H1 (cell line): ENCODE results near the gene CHD2. TPM values are rescaled to one million over a fixed set of nuclear protein-coding genes. Genes with fewer than 3 reads are reported as not detected.
A peak's percentile ranks its signal among the peaks of the same experiment; 100 is the strongest.

Experiments
- CHD7 ChIP-seq: fragments of 300-600 bp; sonication (generic); IDR thresholded peaks from 2 replicates; pipeline ENCODE4 v1.7.1; 2012; ENCODE audit warnings: low read length, moderate library complexity, mild to moderate bottlenecking, inconsistent platforms; ENCODE audit not compliant: insufficient replicate concordance
- HDAC6 ChIP-seq: IDR thresholded peaks from one replicate; pipeline ENCODE4 v1.7.1; 2012; ENCODE audit warnings: low read depth, mild to moderate bottlenecking, inconsistent platforms, low read length, moderate library complexity
- NANOG ChIP-seq: IDR thresholded peaks from 2 replicates; pipeline ENCODE4 v1.6.1; 2011; ENCODE audit warnings: low read length, low read depth, mild to moderate bottlenecking, inconsistent platforms; ENCODE audit not compliant: insufficient read depth, poor library complexity, severe bottlenecking
- RNF2 ChIP-seq: fragments of 200-900, 300-1000 bp; sonication (generic); IDR thresholded peaks from 2 replicates; pipeline ENCODE4 v1.7.1; 2016; ENCODE audit warnings: borderline replicate concordance, low read depth, mild to moderate bottlenecking, antibody characterized with exemption, low read length; ENCODE audit not compliant: poor library complexity, severe bottlenecking; ENCODE audit errors: missing control alignments
- SAP30 ChIP-seq: fragments of 300-600 bp; sonication (generic); IDR thresholded peaks from 2 replicates; pipeline ENCODE4 v1.7.1; 2012; ENCODE audit warnings: low read length, moderate library complexity, mild to moderate bottlenecking, inconsistent platforms; ENCODE audit not compliant: insufficient read depth, insufficient replicate concordance
- TBP ChIP-seq: IDR thresholded peaks from 2 replicates; pipeline ENCODE4 v1.6.1; 2011; ENCODE audit warnings: low read depth, low read length, improper control_type of control experiment
- USF2 ChIP-seq: IDR thresholded peaks from 2 replicates; pipeline ENCODE4 v1.6.1; 2011; ENCODE audit warnings: low read length, improper control_type of control experiment
- polyA plus RNA-seq, 7 experiments: library from polyadenylated mRNA; depleted of rRNA in 3 of 7; stranded (reverse) in 5 of 7; unstranded in 2 of 7; fragments of >200 nt in 5 of 7; fragments of 200-250 nt in 2 of 7; gene quantifications; 1 replicate in 5 of 7; 2 replicates in 1 of 7; 4 replicates in 1 of 7; pipeline versions ENCODE4 v1.2.1 to v1.2.3, GENCODE V29; 2011 to 2013; ENCODE audit warnings: missing spikeins in 2 of 7, mixed read lengths in 2 of 7
- total RNA-seq: library from RNA; stranded (reverse); fragmentation: NEBNext Ultra II Directional; extraction: Animal tissue kit (Norgen Biotek cat#: 25700); gene quantifications from 2 replicates; pipeline ENCODE4 v1.2.1, GENCODE V29; 2021

CHD2 gene
- total and polyA plus RNA-seq, 2 of the 8 experiments (the other 6 are each of a cell fraction or from before 2014, with no cell fraction given): 28.8 to 70.0 TPM

GRCh38 chr15:92881802-92882696 is 18.1 kb upstream of the CHD2 start (continued):
- no peak for TF ChIP-seq HDAC6
- TF ChIP-seq RNF2: no peak
- TF ChIP-seq SAP30: no peak
- no peak for TF ChIP-seq USF2
- peak; percentile 94 for TF ChIP-seq TBP
- TF ChIP-seq CHD7: no peak
- no peak for TF ChIP-seq NANOG
